H9 (cell line): ENCODE results near the gene AK4. TPM values are rescaled to one million over a fixed set of nuclear protein-coding genes. Genes with fewer than 3 reads are reported as not detected.

ENCODE experiments used
- DNase-seq: peaks from one replicate; pipeline ENCODE4 v3.0.0-alpha.2; 2017
- H2AFZ ChIP-seq: one replicate; pipeline ENCODE4 v1.6.1; 2013; ENCODE audit warnings: mild to moderate bottlenecking, low read length, control low read depth, moderate library complexity
- H2AK5ac ChIP-seq: 2 replicates; pipeline ENCODE4 v1.6.1; 2013; ENCODE audit warnings: low read length, control low read depth, mixed read lengths; ENCODE audit not compliant: insufficient read length
- H2BK120ac ChIP-seq: one replicate; pipeline ENCODE4 v1.6.1; 2013; ENCODE audit warnings: low read depth, mild to moderate bottlenecking, low read length, control low read depth, inconsistent platforms; ENCODE audit not compliant: poor library complexity, severe bottlenecking
- H2BK12ac ChIP-seq: 2 replicates; pipeline ENCODE4 v1.6.1; 2013; ENCODE audit warnings: low read length, control low read depth, mixed read lengths, low read depth; ENCODE audit not compliant: insufficient read length
- H2BK15ac ChIP-seq: 2 replicates; pipeline ENCODE4 v1.6.1; 2013; ENCODE audit warnings: low read depth, low read length, control low read depth
- H2BK20ac ChIP-seq: one replicate; pipeline ENCODE4 v1.6.1; 2013; ENCODE audit warnings: low read depth, mild to moderate bottlenecking, low read length, control low read depth, inconsistent platforms; ENCODE audit not compliant: poor library complexity, severe bottlenecking
- H2BK5ac ChIP-seq: 2 replicates; pipeline ENCODE4 v1.6.1; 2013; ENCODE audit warnings: low read length, control low read depth, mixed read lengths; ENCODE audit not compliant: insufficient read length
- H3K14ac ChIP-seq: 2 replicates; pipeline ENCODE4 v1.6.1; 2013; ENCODE audit warnings: low read length, control low read depth; ENCODE audit not compliant: insufficient read depth
- H3K18ac ChIP-seq: 2 replicates; pipeline ENCODE4 v1.6.1; 2013; ENCODE audit warnings: low read depth, mild to moderate bottlenecking, mixed read lengths, low read length, control low read depth; ENCODE audit not compliant: insufficient read length
- H3K23ac ChIP-seq: 2 replicates; pipeline ENCODE4 v1.6.1; 2013; ENCODE audit warnings: low read length, control low read depth, mixed read lengths, low read depth; ENCODE audit not compliant: insufficient read length
- H3K23me2 ChIP-seq: 2 replicates; pipeline ENCODE4 v1.6.1; 2013; ENCODE audit warnings: low read depth, mild to moderate bottlenecking, mixed read lengths, low read length, control low read depth; ENCODE audit not compliant: insufficient read length, poor library complexity, severe bottlenecking
- H3K27ac ChIP-seq: 2 replicates; pipeline ENCODE4 v1.5.1; 2013; ENCODE audit warnings: low read length, control low read depth, mixed read lengths, low read depth; ENCODE audit not compliant: insufficient read length
- H3K27me3 ChIP-seq: 2 replicates; pipeline ENCODE4 v1.6.1; 2013; ENCODE audit warnings: low read length, control low read depth, inconsistent platforms; ENCODE audit not compliant: insufficient read depth
- H3K4ac ChIP-seq: 2 replicates; pipeline ENCODE4 v1.6.1; 2013; ENCODE audit warnings: low read depth, mild to moderate bottlenecking, control low read depth, inconsistent platforms, low read length, moderate library complexity
- H3K4me1 ChIP-seq: 2 replicates; pipeline ENCODE4 v1.6.1; 2013; ENCODE audit warnings: low read length, control low read depth, inconsistent platforms; ENCODE audit not compliant: insufficient read depth
- H3K4me2 ChIP-seq: 2 replicates; pipeline ENCODE4 v1.6.1; 2013; ENCODE audit warnings: low read length, control low read depth, mixed read lengths; ENCODE audit not compliant: insufficient read length, insufficient read depth
- H3K56ac ChIP-seq: 2 replicates; pipeline ENCODE4 v1.6.1; 2013; ENCODE audit warnings: low read depth, mild to moderate bottlenecking, mixed read lengths, low read length, control low read depth; ENCODE audit not compliant: insufficient read length
- H3K79me1 ChIP-seq: 2 replicates; pipeline ENCODE4 v1.6.1; 2013; ENCODE audit warnings: low read depth, mild to moderate bottlenecking, moderate library complexity, low read length, control low read depth, inconsistent platforms; ENCODE audit not compliant: insufficient read depth, poor library complexity, severe bottlenecking
- H3K79me2 ChIP-seq: 2 replicates; pipeline ENCODE4 v1.6.1; 2013; ENCODE audit warnings: low read length, control low read depth, inconsistent platforms; ENCODE audit not compliant: insufficient read depth
- H3K9ac ChIP-seq: 2 replicates; pipeline ENCODE4 v1.6.1; 2013; ENCODE audit warnings: low read length, control low read depth, mixed read lengths; ENCODE audit not compliant: insufficient read length; ENCODE audit errors: extremely low read depth
- H3K9me3 ChIP-seq: one replicate; pipeline ENCODE4 v1.6.1; 2013; ENCODE audit warnings: low read depth, low read length, inconsistent platforms; ENCODE audit not compliant: control insufficient read depth
- H3T11ph ChIP-seq: one replicate; pipeline ENCODE4 v1.6.1; 2013; ENCODE audit warnings: mild to moderate bottlenecking, low read length, control low read depth, inconsistent platforms
- H4K20me1 ChIP-seq: one replicate; pipeline ENCODE4 v1.6.1; 2013; ENCODE audit not compliant: control insufficient read depth, insufficient read length, insufficient read depth
- H4K5ac ChIP-seq: 2 replicates; pipeline ENCODE4 v1.6.1; 2013; ENCODE audit warnings: low read depth, mild to moderate bottlenecking, mixed read lengths, low read length, control low read depth; ENCODE audit not compliant: insufficient read length
- H4K8ac ChIP-seq: replicated peaks from 2 replicates; pipeline ENCODE4 v1.6.1; 2013; ENCODE audit warnings: low read length, control low read depth, mixed read lengths, low read depth; ENCODE audit not compliant: insufficient read length
- H4K91ac ChIP-seq: 2 replicates; pipeline ENCODE4 v1.6.1; 2013; ENCODE audit warnings: low read depth, mild to moderate bottlenecking, moderate library complexity, mixed read lengths, low read length, control low read depth; ENCODE audit not compliant: insufficient read length
- H3K27ac Mint-ChIP-seq, 3 experiments: 2 replicates in 2 of 3; 3 replicates in 1 of 3; pipeline ENCODE4 v1.8.0; 2020 to 2021; ENCODE audit warnings: mixed read lengths in 3 of 3, mild to moderate bottlenecking in 1 of 3, moderate library complexity in 1 of 3
- H3K27me3 Mint-ChIP-seq: 2 replicates; pipeline ENCODE4 v1.8.0; 2021; ENCODE audit warnings: low read depth, mild to moderate bottlenecking, moderate library complexity, mixed read lengths
- H3K36me3 Mint-ChIP-seq, 3 experiments: 2 replicates in 2 of 3; 3 replicates in 1 of 3; pipeline ENCODE4 v1.8.0; 2020 to 2021; ENCODE audit warnings: low read depth in 3 of 3, mixed read lengths in 3 of 3; ENCODE audit not compliant: insufficient read depth in 1 of 3
- H3K4me1 Mint-ChIP-seq, 2 experiments: 2 replicates each; pipeline ENCODE4 v1.8.0; 2020; ENCODE audit warnings: mixed read lengths in 2 of 2
- H3K4me3 Mint-ChIP-seq, 2 experiments: 2 replicates in 1 of 2; 3 replicates in 1 of 2; pipeline ENCODE4 v1.8.0; 2020 to 2021; ENCODE audit warnings: mild to moderate bottlenecking in 2 of 2, mixed read lengths in 2 of 2, moderate library complexity in 1 of 2
- H3K9me3 Mint-ChIP-seq, 2 experiments: 2 replicates in 1 of 2; 3 replicates in 1 of 2; pipeline ENCODE4 v1.8.0; 2020; ENCODE audit warnings: mild to moderate bottlenecking in 2 of 2, mixed read lengths in 2 of 2, moderate library complexity in 1 of 2
- WGBS: extraction: QIAGEN DNeasy Blood & Tissue Kit; methylation state at CpG from one replicate; pipeline ENCODE4 v1.1.7; 2013; ENCODE audit warnings: missing lambda C conversion rate, low lambda C conversion rate, mixed read lengths; ENCODE audit not compliant: insufficient read length; ENCODE audit errors: extremely low coverage; 5-methylcytosine and 5-hydroxymethylcytosine counted together
- total RNA-seq: library from RNA; stranded (reverse); gene quantifications from 2 replicates; pipeline ENCODE4 v1.2.1, GENCODE V29; 2021
- TF ChIP-seq, protein P1 (sequence below): fragments of 200-600 bp; sonication (generic); conservative IDR thresholded peaks from 3 replicates; pipeline ENCODE4 v1.8.0; 2021; ENCODE audit warnings: antibody characterized with exemption, mild to moderate bottlenecking

AK4 gene
- total RNA-seq, 1 experiment from 2014 or later, result 45.6 TPM

GRCh38 chr1:65278376-65279069 lies 130.5 kb downstream of the AK4 start:
- Histone ChIP-seq H4K91ac (no peak overlapping the region), H3K18ac (no peak overlapping the region), H4K20me1 (no peaks in the 10 kb centered on the region), H3K79me2 (no peaks in the 10 kb centered on the region), H2AFZ (no peak overlapping the region), H3K56ac (no peak overlapping the region), H3K9ac (peak overlapping the region; percentile 33), H2AK5ac (no peak overlapping the region), H3K4me1 (peaks cover 10% of the 10 kb centered on the region; the same call in 1 of the 2 replicates), H3K14ac (no peak overlapping the region), H2BK12ac (no peak overlapping the region), H4K8ac (no peak overlapping the region), H3K9me3 (no peaks in the 10 kb centered on the region), H3K4me2 (peak overlapping the region; percentile 84), H3T11ph (no peak overlapping the region), H2BK15ac (no peak overlapping the region), H3K27me3 (no peaks in the 10 kb centered on the region), H2BK5ac (no peak overlapping the region), H3K23me2 (peaks cover 7% of the 10 kb centered on the region), H2BK20ac (no peak overlapping the region), H4K5ac (no peak overlapping the region), H3K4ac (no peak overlapping the region), H2BK120ac (no peak overlapping the region), H3K27ac (no peak overlapping the region), H3K23ac (no peak overlapping the region), H3K79me1 (no peaks in the 10 kb centered on the region)
- Mint-ChIP-seq H3K9me3 (no peaks in the 10 kb centered on the region; a peak in 1 of 5 replicates), H3K36me3 (no peaks in the 10 kb centered on the region), H3K4me3 (peak overlapping the region; percentile 45 to 79), H3K27ac (peak overlapping the region in 2 of 3 experiments; percentile 1 to 72; a peak in 2 of 7 replicates), H3K4me1 (peaks cover 46 to 59% of the 10 kb centered on the region in 2 experiments), H3K27me3 (peaks cover 11% of the 10 kb centered on the region)
- whole genome bisulfite sequencing, result no CpG with 5 or more reads among the region's 5 CpGs
- TF ChIP-seq, protein P1, sequence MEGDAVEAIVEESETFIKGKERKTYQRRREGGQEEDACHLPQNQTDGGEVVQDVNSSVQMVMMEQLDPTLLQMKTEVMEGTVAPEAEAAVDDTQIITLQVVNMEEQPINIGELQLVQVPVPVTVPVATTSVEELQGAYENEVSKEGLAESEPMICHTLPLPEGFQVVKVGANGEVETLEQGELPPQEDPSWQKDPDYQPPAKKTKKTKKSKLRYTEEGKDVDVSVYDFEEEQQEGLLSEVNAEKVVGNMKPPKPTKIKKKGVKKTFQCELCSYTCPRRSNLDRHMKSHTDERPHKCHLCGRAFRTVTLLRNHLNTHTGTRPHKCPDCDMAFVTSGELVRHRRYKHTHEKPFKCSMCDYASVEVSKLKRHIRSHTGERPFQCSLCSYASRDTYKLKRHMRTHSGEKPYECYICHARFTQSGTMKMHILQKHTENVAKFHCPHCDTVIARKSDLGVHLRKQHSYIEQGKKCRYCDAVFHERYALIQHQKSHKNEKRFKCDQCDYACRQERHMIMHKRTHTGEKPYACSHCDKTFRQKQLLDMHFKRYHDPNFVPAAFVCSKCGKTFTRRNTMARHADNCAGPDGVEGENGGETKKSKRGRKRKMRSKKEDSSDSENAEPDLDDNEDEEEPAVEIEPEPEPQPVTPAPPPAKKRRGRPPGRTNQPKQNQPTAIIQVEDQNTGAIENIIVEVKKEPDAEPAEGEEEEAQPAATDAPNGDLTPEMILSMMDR, result no peak
- no peak for DNase-seq
